Neural cell (in vitro differentiated cells): ENCODE data around the gene IL11. TPM values are rescaled to one million over a fixed set of nuclear protein-coding genes. Genes with fewer than 3 reads are reported as not detected.

Source experiments
- polyA plus RNA-seq: library from polyadenylated mRNA; depleted of rRNA; stranded (reverse); fragments of >200 nt; gene quantifications from 2 replicates; pipeline ENCODE4 v1.2.3, GENCODE V29; 2014

IL11 gene
- polyA plus RNA-seq, 1 donor from 2014 or later = 0.62 TPM

Other genes starting within 250 kb of the IL11 start
- 4.0 and 6.2 TPM in 2 replicates for gene TNNT1, start 221.3 kb downstream of the IL11 start, polyA plus RNA-seq
- 22.5 and 22.6 TPM in 2 replicates for gene TNNI3, start 212.7 kb downstream of the IL11 start, polyA plus RNA-seq
- gene DNAAF3, start 203.8 kb downstream of the IL11 start, polyA plus RNA-seq = 0.38 and 2.2 TPM in 2 replicates
- 210 and 237 TPM in 2 replicates for gene SYT5, start 190.2 kb downstream of the IL11 start, polyA plus RNA-seq
- gene PTPRH, start 161.0 kb downstream of the IL11 start, polyA plus RNA-seq = 0.54 and 0.56 TPM in 2 replicates
- 0.84 and 2.3 TPM in 2 replicates for gene TMEM86B, start 141.7 kb downstream of the IL11 start, polyA plus RNA-seq
- gene PPP6R1, start 111.4 kb downstream of the IL11 start, polyA plus RNA-seq = 20.0 and 33.0 TPM in 2 replicates
- gene HSPBP1, start 90.4 kb downstream of the IL11 start, polyA plus RNA-seq = 61.1 and 86.8 TPM in 2 replicates
- gene BRSK1, start 86.5 kb downstream of the IL11 start, polyA plus RNA-seq = 213 and 244 TPM in 2 replicates
- gene TMEM150B, start 45.1 kb downstream of the IL11 start, polyA plus RNA-seq = not detected in 2 replicates
- 50.9 and 72.1 TPM in 2 replicates for gene KMT5C, start 30.6 kb downstream of the IL11 start, polyA plus RNA-seq
- gene COX6B2, start 15.7 kb downstream of the IL11 start, polyA plus RNA-seq = 0.17 TPM in 1 of 2 replicates, not detected in the other
- not detected in 2 replicates for gene GARIN5B, start 7.2 kb downstream of the IL11 start, polyA plus RNA-seq
- not detected in 2 replicates for gene TMEM190, start 6.4 kb upstream of the IL11 start, polyA plus RNA-seq
- not detected in 2 replicates for gene TMEM238, start 13.8 kb upstream of the IL11 start, polyA plus RNA-seq
- 135 and 195 TPM in 2 replicates for gene RPL28, start 15.5 kb upstream of the IL11 start, polyA plus RNA-seq
- gene UBE2S, start 37.3 kb upstream of the IL11 start, polyA plus RNA-seq = 119 and 188 TPM in 2 replicates
- 4.5 and 7.1 TPM in 2 replicates for gene SHISA7, start 72.8 kb upstream of the IL11 start, polyA plus RNA-seq
- gene ISOC2, start 91.2 kb upstream of the IL11 start, polyA plus RNA-seq = 47.7 and 48.1 TPM in 2 replicates
- 0.19 and 3.0 TPM in 2 replicates for gene C19orf85, start 94.3 kb upstream of the IL11 start, polyA plus RNA-seq
- 0.37 and 0.68 TPM in 2 replicates for gene ZNF628, start 106.2 kb upstream of the IL11 start, polyA plus RNA-seq
- gene NAT14, start 114.7 kb upstream of the IL11 start, polyA plus RNA-seq = 129 and 145 TPM in 2 replicates
- gene SSC5D, start 118.0 kb upstream of the IL11 start, polyA plus RNA-seq = 0.45 and 1.4 TPM in 2 replicates
- not detected in 2 replicates for gene SBK2, start 166.7 kb upstream of the IL11 start, polyA plus RNA-seq
- not detected in 2 replicates for gene SBK3, start 175.1 kb upstream of the IL11 start, polyA plus RNA-seq
- gene ZNF579, start 210.4 kb upstream of the IL11 start, polyA plus RNA-seq = 7.4 and 10.8 TPM in 2 replicates
- gene FIZ1, start 229.1 kb upstream of the IL11 start, polyA plus RNA-seq = 5.1 and 7.4 TPM in 2 replicates
- 3.2 and 3.9 TPM in 2 replicates for gene ZNF524, start 229.8 kb upstream of the IL11 start, polyA plus RNA-seq
- gene ZNF865, start 235.2 kb upstream of the IL11 start, polyA plus RNA-seq = 1.7 and 2.1 TPM in 2 replicates